Peyer's patch (tissue), 4 donors: Measurements from ENCODE around the gene ZNF566. TPM values are rescaled to one million over a fixed set of nuclear protein-coding genes. Genes with fewer than 3 reads are reported as not detected.

Experiments
- DNase-seq, 3 donors: peaks; one replicate each; pipeline ENCODE4 v3.0.0-alpha.2; 2017 to 2019
- H3K27ac ChIP-seq, 4 donors: fragments of 200-600 bp; sonication (generic); one replicate each; pipeline ENCODE4 v1.5.1; 2016 to 2019
- H3K27me3 ChIP-seq, 2 donors: fragments of 200-600 bp; sonication (generic); one replicate each; pipeline ENCODE4 v1.5.1; 2019
- H3K36me3 ChIP-seq, 3 donors: fragments of 200-600 bp; sonication (generic); one replicate each; pipeline ENCODE4 v1.5.1; 2016 to 2019
- H3K4me1 ChIP-seq, 4 donors: fragments of 200-600 bp; sonication (generic); one replicate each; pipeline ENCODE4 v1.5.1; 2016 to 2019
- H3K4me3 ChIP-seq, 4 donors: fragments of 200-600 bp; sonication (generic); 1 replicate in 3 of 4; 2 replicates in 1 of 4; pipeline ENCODE4 v1.5.1; 2016 to 2019; ENCODE audit warnings: mild to moderate bottlenecking in 1 of 4
- H3K9me3 ChIP-seq, 4 donors: fragments of 200-600 bp; sonication (generic); one replicate each; pipeline ENCODE4 v1.5.1; 2016 to 2019; ENCODE audit warnings: mild to moderate bottlenecking in 1 of 4
- CTCF ChIP-seq, 6 experiments: fragments of 450-650 bp in 4 of 6; fragments of 200-600 bp in 2 of 6; sonication (generic) in 1 of 6; IDR thresholded peaks; one replicate each; pipeline ENCODE4 v1.5.1; 2017 to 2019; ENCODE audit warnings: antibody characterized with exemption in 6 of 6, mild to moderate bottlenecking in 3 of 6, moderate library complexity in 1 of 6
- POLR2A ChIP-seq, 2 donors: fragments of 450-650 bp; IDR thresholded peaks; one replicate each; pipeline ENCODE4 v1.5.1; 2017; ENCODE audit warnings: antibody characterized with exemption in 2 of 2, mild to moderate bottlenecking in 2 of 2, moderate library complexity in 2 of 2
- total RNA-seq, 4 donors: library from RNA; depleted of rRNA; stranded (reverse); fragments of >200 nt; gene quantifications; one replicate each; pipeline ENCODE4 v1.1.0, GENCODE V29; 2016

ZNF566 gene
- total RNA-seq, 4 donors from 2014 or later = 5.8 to 39.6 (median 10.9) TPM

GRCh38 chr19:36526581-36526980, 37.2 kb upstream of the ZNF566 start:
- Histone ChIP-seq H3K36me3 (peaks cover 0 to 38% (median 0%) of the 10 kb centered on the region in 3 donors), H3K27me3 (no peaks in the 10 kb centered on the region), H3K27ac (no peak overlapping the region), H3K4me1 (peaks cover 0 to 14% (median 0%) of the 10 kb centered on the region in 4 donors), H3K4me3 (no peak overlapping the region), H3K9me3 (peaks cover 0 to 44% (median 0%) of the 10 kb centered on the region in 4 donors)
- TF ChIP-seq POLR2A (IDR thresholded peaks at IDR 0.05) (no peak), CTCF (IDR thresholded peaks at IDR 0.05) (no peak)
- DNase-seq = no peak

DNA sequence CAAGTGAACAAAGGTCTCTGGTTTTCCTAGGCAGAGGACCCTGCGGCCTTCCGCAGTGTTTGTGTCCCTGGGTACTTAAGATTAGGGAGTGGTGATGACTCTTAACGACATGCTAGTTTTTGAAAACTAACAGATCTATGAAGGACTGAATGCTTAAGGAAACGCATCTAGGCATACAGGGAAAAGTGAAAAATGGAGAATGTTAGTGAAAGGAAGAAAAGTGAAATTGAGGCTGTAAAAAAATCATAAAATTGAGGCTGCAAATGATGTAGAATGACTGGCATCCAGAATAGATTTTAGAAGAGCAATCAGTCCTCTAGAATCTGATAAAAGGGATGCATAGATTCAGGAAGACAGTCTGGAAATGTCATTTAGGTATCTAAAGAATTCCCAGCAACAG, 35.3 kb upstream of the ZNF566 start:
- no peak for TF ChIP-seq POLR2A (IDR thresholded peaks at IDR 0.05)
- TF ChIP-seq CTCF (IDR thresholded peaks at IDR 0.05) = no peak
- no peak for DNase-seq
- Histone ChIP-seq H3K27ac (no peak overlapping the region), H3K27me3 (no peaks in the 10 kb centered on the region), H3K9me3 (peaks cover 0 to 61% (median 0%) of the 10 kb centered on the region in 4 donors), H3K36me3 (peaks cover 0 to 58% (median 0%) of the 10 kb centered on the region in 3 donors), H3K4me3 (no peak overlapping the region), H3K4me1 (peaks cover 0 to 14% (median 0%) of the 10 kb centered on the region in 4 donors)

GRCh38 chr19:36514012-36514612, 24.8 kb upstream of the ZNF566 start:
- Histone ChIP-seq H3K36me3 (peaks cover 6 to 56% (median 8%) of the 10 kb centered on the region in 3 donors), H3K9me3 (peaks cover 4 to 98% (median 25%) of the 10 kb centered on the region in 4 donors), H3K27ac (no peak overlapping the region), H3K4me3 (no peak overlapping the region), H3K27me3 (no peaks in the 10 kb centered on the region), H3K4me1 (no peaks in the 10 kb centered on the region)
- TF ChIP-seq POLR2A (IDR thresholded peaks at IDR 0.05) = no peak
- TF ChIP-seq CTCF (IDR thresholded peaks at IDR 0.05) = no peak
- no peak for DNase-seq

- TF ChIP-seq POLR2A (IDR thresholded peaks at IDR 0.05) (no peak), CTCF (IDR thresholded peaks at IDR 0.05) (no peak)
- no peak for DNase-seq
- H3K27ac ChIP-seq = no peak overlapping the region
- H3K36me3 ChIP-seq = no peaks in the 10 kb centered on the region
- no peaks in the 10 kb centered on the region for H3K27me3 ChIP-seq
- H3K4me1 ChIP-seq = no peaks in the 10 kb centered on the region
- peaks cover 0 to 76% (median 2%) of the 10 kb centered on the region in 4 donors for H3K9me3 ChIP-seq
- no peak overlapping the region for H3K4me3 ChIP-seq
Observed at GRCh38 chr19:36508325-36508724, 19.0 kb upstream of the ZNF566 start.

DNA sequence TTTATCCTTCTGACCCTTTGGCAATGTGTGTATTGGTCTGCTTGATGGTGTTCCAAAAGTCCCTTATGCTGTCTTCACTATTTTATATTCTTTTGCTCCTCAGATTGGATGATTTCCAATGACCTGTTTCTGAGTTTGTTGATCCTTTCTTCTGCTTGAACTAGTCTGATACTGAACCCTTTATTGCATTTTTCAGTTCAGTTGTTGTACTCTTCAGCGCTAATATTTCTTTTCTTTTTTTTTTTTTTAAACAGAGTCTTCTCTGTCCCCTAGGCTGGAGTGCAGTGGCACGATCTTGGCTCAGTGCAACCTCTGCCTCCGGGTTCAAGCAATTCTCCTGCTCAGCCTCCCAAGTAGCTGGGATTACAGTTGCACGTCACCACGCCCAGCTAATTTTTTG, 12.6 kb upstream of the ZNF566 start:
- Histone ChIP-seq H3K9me3 (peaks cover 0 to 62% (median 6%) of the 10 kb centered on the region in 4 donors), H3K27me3 (no peaks in the 10 kb centered on the region), H3K27ac (no peak overlapping the region), H3K36me3 (no peaks in the 10 kb centered on the region), H3K4me3 (no peak overlapping the region), H3K4me1 (no peaks in the 10 kb centered on the region)
- DNase-seq = no peak
- no peak for TF ChIP-seq CTCF (IDR thresholded peaks at IDR 0.05)
- no peak for TF ChIP-seq POLR2A (IDR thresholded peaks at IDR 0.05)
